ENCODE results near the gene PRR18. TPM values are rescaled to one million over a fixed set of nuclear protein-coding genes. Genes with fewer than 3 reads are reported as not detected.
A peak's percentile ranks its signal among the peaks of the same experiment; 100 is the strongest.

The PRR18 gene
- total RNA-seq, 2 experiments from 2014 or later = 0.11 TPM; not detected in 1

DNA sequence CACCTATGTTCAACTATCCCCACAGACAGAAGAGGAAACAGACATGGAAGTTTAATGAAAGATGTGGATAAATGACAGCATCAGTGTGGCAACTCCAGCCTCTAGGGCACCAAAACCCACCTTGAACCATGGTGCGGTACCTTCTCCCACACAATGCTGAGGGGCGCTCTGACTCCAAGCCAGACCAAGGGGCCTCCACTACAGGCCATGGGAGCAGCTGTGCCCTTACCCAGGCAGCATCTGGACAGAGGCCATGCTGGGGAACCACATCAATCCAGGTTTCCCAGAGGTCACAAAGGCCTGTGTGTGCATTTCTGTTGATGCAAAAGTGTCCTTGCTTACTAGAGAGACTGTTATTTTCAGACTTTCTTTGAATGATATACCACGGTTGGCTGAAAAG lies 4.1 kb downstream of the PRR18 start:
- no peak overlapping the region for H3K4me3 Mint-ChIP-seq
- no peaks in the 10 kb centered on the region for H3K36me3 Mint-ChIP-seq (ENCODE audit: low read depth)
- peaks cover 3% of the 10 kb centered on the region for H3K4me1 Mint-ChIP-seq
- no peaks in the 10 kb centered on the region for H3K9me3 Mint-ChIP-seq (ENCODE audit: low read depth)
- ChIA-PET POLR2A (no interaction called here), CTCF (interaction anchor here (1.1 kb wide), 1 partner anchor 9 kb away, joined by 5 read pairs; no protein-coding TSS in a partner anchor)
- no peak for DNase-seq
- no peak overlapping the region for H3K27ac Mint-ChIP-seq
- intact Hi-C loops (cut with DNase I, micrococcal nuclease) = no loop called here
- H3K27me3 Mint-ChIP-seq = peaks cover 27% of the 10 kb centered on the region
- no peak for ATAC-seq

DNA sequence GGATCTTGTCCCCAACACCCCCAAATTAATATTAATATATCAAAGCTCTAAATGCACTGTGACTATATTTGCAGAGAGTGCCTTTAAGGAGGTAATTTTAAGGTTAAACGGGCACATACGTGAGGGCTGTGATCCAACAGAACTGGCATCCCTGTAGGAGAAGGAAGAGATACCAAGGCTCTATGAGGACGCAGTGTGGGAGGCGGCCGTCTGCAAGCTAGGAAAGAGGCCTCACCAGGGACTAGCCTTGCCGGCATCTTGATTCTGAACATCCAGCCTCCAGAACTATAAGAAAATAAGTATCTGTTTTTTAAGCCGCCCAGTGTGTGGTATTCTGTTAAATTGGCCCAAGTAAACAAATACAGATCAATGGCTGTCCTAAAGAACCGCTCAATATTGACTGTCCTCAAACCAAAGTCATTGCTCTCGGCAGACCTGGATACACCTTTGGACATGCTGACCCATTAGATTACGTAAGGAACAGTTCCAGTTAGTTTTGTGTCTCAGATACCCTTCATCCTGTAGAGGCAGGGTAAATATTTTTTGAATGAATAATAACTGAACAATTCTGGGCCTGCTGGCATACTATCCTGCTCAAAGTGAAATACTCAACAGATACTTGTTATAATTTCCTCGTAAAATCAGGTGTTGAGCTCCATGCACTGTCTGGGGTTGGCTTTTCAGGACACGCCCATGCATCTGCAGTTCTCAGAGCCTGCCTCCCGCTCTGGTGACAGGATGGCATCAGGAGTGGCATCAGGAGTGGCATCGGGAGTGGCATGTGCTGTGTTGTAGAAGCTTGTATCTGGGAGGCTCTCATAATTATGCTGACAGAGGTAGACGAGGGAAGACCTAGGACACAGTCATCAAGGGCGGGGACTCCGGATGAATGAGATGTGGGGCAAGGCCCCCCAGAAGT lies 6.3 kb downstream of the PRR18 start:
- no peak for ATAC-seq
- Mint-ChIP-seq H3K4me1 (no peaks in the 10 kb centered on the region), H3K9me3 (ENCODE audit: low read depth) (no peaks in the 10 kb centered on the region), H3K4me3 (no peak overlapping the region), H3K27me3 (peaks cover 22% of the 10 kb centered on the region), H3K27ac (no peak overlapping the region), H3K36me3 (ENCODE audit: low read depth) (no peaks in the 10 kb centered on the region)
- no peak for DNase-seq
- ChIA-PET POLR2A (no interaction called here), CTCF (interaction anchor here (1.1 kb wide), 2 partner anchors 12 to 80 kb away, joined by 3 read pairs; no protein-coding TSS in a partner anchor)
- intact Hi-C loops (cut with DNase I, micrococcal nuclease) = no loop called here

DNA sequence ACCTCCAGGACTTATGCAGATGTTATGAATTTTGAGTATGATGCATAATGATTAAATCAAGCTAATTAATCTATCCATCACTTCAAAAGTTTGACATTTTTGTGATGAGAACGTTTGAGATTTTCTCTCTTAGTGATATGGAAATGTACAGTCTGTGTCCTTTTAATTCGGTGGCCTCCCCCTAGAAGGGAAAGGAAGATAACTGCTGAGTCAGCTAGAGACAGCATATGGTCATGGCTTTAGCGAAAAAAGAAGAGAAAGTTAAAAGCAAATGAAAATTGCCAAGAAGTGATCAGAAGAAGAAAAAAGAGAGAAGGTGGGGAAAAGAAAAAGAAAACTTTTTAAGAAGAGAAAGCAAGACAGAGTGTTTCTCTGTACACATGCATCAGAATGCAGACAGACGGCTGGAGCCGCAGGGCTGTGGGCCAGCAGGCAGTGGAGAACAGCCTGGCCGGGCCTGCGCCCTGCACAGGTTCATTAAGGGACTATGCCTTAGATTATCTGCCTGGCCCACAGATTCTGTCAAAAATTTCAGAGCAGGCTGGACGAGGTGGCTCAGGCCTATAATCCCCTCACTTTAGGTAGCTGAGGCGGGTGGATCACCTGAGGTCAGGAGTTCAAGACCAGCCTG lies 7.7 kb downstream of the PRR18 start:
- ChIA-PET POLR2A (no interaction called here), CTCF (interaction anchor here (0.6 to 0.8 kb wide), 3 partner anchors 8 to 474 kb away, joined by 3 read pairs; no protein-coding TSS in a partner anchor)
- DNase-seq (no peak), ATAC-seq (no peak)
- no peaks in the 10 kb centered on the region for H3K4me1 Mint-ChIP-seq
- no peaks in the 10 kb centered on the region for H3K36me3 Mint-ChIP-seq (ENCODE audit: low read depth)
- H3K27ac Mint-ChIP-seq = no peak overlapping the region
- H3K4me3 Mint-ChIP-seq = no peak overlapping the region
- peaks cover 16% of the 10 kb centered on the region for H3K27me3 Mint-ChIP-seq
- intact Hi-C loops (cut with DNase I, micrococcal nuclease) = no loop called here
- no peaks in the 10 kb centered on the region for H3K9me3 Mint-ChIP-seq (ENCODE audit: low read depth)

DNA sequence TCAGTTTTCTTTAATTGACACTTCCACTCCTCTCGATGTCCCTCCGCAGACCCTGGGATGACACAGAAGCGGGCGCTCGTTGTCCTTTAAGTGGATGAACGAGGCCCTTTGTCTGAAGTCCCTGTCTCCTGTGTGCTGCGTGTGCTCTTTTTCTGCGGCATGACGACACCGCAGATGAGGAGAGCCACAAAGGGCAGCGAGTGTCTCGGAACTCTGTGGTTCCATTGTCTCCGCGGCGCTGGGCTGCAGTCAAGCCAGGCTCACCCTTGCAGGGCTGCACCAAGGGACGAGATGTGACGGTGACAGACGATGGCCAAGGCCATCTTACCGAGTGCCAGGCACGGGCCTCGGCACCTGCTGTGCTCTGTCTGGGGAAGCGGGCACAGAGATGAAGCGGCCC lies 10.6 kb downstream of the PRR18 start:
- POLR2A ChIA-PET = no interaction called here
- CTCF ChIA-PET = no interaction called here

DNA sequence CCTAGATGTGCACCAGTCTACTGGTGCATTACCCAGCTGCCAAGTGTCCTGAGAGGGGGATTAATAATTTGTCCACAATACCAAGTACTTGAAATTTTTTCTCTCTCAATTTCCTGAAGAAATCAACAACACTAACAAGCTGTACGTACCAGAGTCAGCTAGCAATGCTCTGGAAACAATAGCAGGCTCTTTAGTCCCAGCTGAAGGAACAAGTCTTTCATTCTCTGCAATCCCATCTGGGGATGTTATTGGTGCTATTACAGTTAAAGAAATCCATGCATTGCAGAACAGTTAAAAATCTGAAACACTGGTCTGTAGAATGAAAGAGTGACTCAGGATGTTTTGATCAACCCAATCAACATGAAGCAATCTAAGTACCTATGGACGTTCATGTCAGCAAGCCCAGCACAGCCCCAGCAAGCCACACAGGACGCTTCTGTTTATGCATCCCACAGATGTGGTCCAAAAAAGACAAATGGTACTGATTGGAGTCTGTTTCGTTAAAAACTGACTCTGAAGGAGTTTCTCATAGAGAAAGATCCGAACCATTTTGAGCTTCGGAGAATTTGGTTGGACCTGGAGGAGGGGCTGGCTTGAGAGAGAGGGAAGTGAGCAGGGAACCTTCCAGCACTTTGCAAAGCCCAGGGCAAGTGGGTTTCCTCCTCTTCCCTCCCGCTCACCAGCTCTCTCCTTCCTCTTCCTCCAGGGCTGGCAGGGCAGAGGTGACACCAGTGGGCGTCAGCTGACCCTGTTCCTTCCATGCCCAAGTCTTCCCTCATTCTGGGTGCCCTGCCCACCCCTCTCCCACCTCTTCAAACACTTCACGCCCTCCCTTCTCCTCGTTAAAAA lies 11.9 kb downstream of the PRR18 start:
- Mint-ChIP-seq H3K27ac (no peak overlapping the region), H3K27me3 (peaks cover 14% of the 10 kb centered on the region), H3K4me3 (no peak overlapping the region), H3K4me1 (no peaks in the 10 kb centered on the region), H3K9me3 (ENCODE audit: low read depth) (no peaks in the 10 kb centered on the region), H3K36me3 (ENCODE audit: low read depth) (no peaks in the 10 kb centered on the region)
- no peak for DNase-seq
- intact Hi-C loops (cut with DNase I, micrococcal nuclease) = no loop called here
- ATAC-seq = no peak
- POLR2A ChIA-PET = no interaction called here
- CTCF ChIA-PET = interaction anchor here (1.0 to 1.2 kb wide), 3 partner anchors 10 to 20 kb away, joined by 3 to 4 read pairs (median 3); no protein-coding TSS in a partner anchor

More for the DNA sequence above, 10.6 kb downstream of the PRR18 start:
- H3K27ac Mint-ChIP-seq = no peak overlapping the region
- no peaks in the 10 kb centered on the region for H3K9me3 Mint-ChIP-seq (ENCODE audit: low read depth)
- DNase-seq (no peak), ATAC-seq (no peak)
- no peaks in the 10 kb centered on the region for H3K4me1 Mint-ChIP-seq
- intact Hi-C loops (cut with DNase I, micrococcal nuclease) = no loop called here
- H3K4me3 Mint-ChIP-seq = no peak overlapping the region
- peaks cover 20% of the 10 kb centered on the region for H3K27me3 Mint-ChIP-seq
- H3K36me3 Mint-ChIP-seq (ENCODE audit: low read depth) = no peaks in the 10 kb centered on the region

DNA sequence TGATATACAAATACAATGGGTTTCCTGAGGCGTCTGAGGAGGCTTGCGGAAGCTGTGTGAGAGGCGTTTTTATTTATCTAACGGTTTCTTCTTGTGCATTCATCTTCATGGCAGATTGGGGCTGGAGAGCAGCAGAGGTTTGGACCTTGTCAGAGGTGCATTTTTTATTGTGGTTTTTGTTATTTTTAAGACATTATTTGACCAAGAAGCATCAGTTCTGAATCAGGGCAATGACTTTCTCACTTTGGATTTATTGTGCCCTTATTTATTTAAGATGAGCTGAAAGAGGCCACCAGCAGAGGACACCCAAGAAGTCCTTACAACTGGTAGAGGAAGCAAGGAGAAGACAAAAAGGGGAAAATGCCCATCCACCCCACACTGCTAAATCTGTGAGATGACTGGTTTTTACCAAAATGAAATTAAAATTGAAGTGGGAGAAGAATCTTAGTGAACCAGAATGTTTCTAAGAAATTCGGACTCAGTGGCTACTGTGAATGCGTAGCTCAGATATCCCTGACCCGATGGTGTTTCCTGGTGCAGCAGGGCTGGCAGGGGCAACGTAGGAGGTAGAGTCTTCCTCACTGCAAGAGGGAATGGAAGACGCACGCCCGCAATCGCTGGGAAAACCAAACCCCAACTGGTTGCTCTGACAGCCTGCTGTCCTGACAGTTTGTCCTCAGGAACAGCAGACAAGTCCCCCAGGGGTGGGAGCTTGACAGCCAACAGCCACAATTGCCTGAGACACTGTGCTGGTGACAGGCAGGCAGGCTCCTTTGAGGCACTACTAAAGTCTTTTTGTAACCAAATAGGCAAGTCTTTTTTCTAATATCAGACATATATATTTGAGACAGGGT lies 14.2 kb downstream of the PRR18 start:
- no peak for DNase-seq
- Mint-ChIP-seq H3K9me3 (ENCODE audit: low read depth) (no peaks in the 10 kb centered on the region), H3K27me3 (peaks cover 14% of the 10 kb centered on the region), H3K27ac (no peak overlapping the region), H3K36me3 (ENCODE audit: low read depth) (no peaks in the 10 kb centered on the region), H3K4me1 (no peaks in the 10 kb centered on the region), H3K4me3 (no peak overlapping the region)
- CTCF ChIA-PET = interaction anchor here (0.9 to 1.7 kb wide), 5 partner anchors 18 to 107 kb away, joined by 3 to 4 read pairs (median 3); no protein-coding TSS in a partner anchor
- intact Hi-C loops (cut with DNase I, micrococcal nuclease) = no loop called here
- ATAC-seq = no peak
- POLR2A ChIA-PET = interaction anchor here (0.6 kb wide), 1 partner anchor 43 kb away, joined by 5 read pairs; no protein-coding TSS in a partner anchor

DNA sequence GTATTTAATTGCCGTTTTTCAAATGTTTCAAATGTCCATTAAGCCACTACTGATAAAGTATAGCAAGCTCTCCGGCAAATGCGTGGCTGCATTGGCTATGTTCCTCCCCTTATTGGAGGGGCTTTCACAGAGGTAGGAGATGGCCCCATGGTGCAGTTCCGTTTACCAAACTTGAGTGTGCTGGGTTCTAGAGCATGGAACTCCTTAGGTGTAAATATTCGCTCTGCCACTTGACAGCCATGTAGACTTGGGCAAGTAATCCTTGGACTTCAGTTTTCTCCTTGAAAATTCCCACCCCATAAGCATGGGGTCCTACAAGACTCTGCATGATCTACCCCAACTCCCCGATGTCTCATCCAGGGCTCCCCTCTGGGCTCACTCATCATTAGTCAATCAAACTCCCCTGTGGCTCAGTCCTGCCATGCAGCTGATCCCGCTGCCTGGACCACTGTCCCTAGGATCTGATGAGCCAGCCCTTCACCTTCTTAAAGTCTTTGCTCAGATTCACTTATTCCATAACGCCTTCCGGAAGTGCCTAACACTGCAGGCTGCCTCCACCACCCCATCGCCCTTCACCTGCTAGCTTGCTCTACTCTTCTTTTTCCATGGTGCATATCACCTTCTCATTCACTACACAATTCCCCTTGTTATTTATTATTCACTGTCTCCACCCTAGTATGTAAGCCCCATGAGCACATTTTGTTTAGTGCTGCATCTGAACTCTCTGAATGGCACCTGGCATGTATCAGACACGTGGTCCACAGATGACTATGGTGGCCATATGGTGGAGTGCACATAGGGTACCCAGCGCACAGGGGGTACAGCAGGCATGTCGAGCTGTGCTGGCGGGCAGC lies 18.8 kb downstream of the PRR18 start:
- Mint-ChIP-seq H3K4me1 (no peaks in the 10 kb centered on the region), H3K27ac (no peak overlapping the region), H3K9me3 (ENCODE audit: low read depth) (no peaks in the 10 kb centered on the region), H3K27me3 (peaks cover 7% of the 10 kb centered on the region), H3K36me3 (ENCODE audit: low read depth) (no peaks in the 10 kb centered on the region), H3K4me3 (no peak overlapping the region)
- DNase-seq = peak; percentile 36
- intact Hi-C loops (cut with DNase I, micrococcal nuclease) = no loop called here
- POLR2A ChIA-PET = no interaction called here
- ATAC-seq = peak; percentile 79
- CTCF ChIA-PET = interaction anchor here (0.6 to 0.7 kb wide), 3 partner anchors 92 to 275 kb away, joined by 3 read pairs; no protein-coding TSS in a partner anchor

DNA sequence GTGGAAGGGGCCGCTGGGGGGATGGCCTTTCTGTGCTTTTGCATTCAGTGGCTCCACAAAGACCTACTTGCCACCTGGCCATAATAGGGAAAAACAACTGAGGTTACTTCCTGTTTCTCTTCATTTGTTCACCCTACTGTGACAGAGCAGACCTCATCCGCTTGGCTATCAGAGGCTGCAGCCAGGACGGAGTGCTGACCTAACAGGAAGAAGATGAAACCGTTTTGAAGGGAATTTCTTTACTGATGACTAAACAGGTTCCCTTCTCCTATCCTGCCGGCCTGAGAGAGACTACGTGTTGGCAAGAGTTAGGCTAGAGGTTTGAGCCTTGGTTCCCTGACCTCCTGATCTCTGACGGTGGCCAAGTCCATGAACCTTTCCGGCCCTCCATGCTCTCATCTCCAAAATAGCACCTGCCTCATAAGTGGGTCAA lies 21.3 kb downstream of the PRR18 start:
- POLR2A ChIA-PET = no interaction called here
- intact Hi-C loops (cut with DNase I, micrococcal nuclease) = no loop called here
- no peak overlapping the region for H3K27ac Mint-ChIP-seq
- no peaks in the 10 kb centered on the region for H3K4me1 Mint-ChIP-seq
- H3K4me3 Mint-ChIP-seq = no peak overlapping the region
- ATAC-seq (no peak), DNase-seq (no peak)
- CTCF ChIA-PET = interaction anchor here (0.6 to 1.0 kb wide), 2 partner anchors 95 to 718 kb away, joined by 3 read pairs; no protein-coding TSS in a partner anchor
- peaks cover 2% of the 10 kb centered on the region for H3K27me3 Mint-ChIP-seq
- no peaks in the 10 kb centered on the region for H3K9me3 Mint-ChIP-seq (ENCODE audit: low read depth)
- no peaks in the 10 kb centered on the region for H3K36me3 Mint-ChIP-seq (ENCODE audit: low read depth)

DNA sequence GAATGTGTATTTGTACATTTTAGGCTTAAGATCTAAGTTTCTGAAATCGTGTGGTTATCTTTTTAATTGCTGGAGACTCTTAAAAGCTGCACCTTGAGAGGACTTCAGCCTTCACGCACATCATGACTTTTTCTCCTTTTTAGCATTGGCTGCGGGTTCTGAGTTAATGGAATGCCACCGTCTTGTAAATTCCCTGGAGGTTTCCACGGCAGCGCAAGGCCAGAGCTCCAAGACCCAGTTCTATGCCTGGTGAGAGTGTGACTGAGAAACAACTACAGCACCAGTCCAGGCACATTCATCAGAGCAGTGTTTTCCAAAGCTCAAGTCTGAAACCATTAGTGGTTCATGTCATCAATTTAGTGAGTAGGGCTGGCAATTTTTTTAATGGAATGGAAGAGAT lies 23.0 kb downstream of the PRR18 start:
- Mint-ChIP-seq H3K9me3 (ENCODE audit: low read depth) (no peaks in the 10 kb centered on the region), H3K4me3 (no peak overlapping the region), H3K27me3 (no peaks in the 10 kb centered on the region), H3K36me3 (ENCODE audit: low read depth) (no peaks in the 10 kb centered on the region), H3K4me1 (no peaks in the 10 kb centered on the region), H3K27ac (no peak overlapping the region)
- intact Hi-C loops (cut with DNase I, micrococcal nuclease) = no loop called here
- ATAC-seq = no peak
- POLR2A ChIA-PET = no interaction called here
- CTCF ChIA-PET = interaction anchor here (0.6 to 0.9 kb wide), 2 partner anchors 26 to 96 kb away, joined by 3 read pairs; no protein-coding TSS in a partner anchor
- no peak for DNase-seq

DNA sequence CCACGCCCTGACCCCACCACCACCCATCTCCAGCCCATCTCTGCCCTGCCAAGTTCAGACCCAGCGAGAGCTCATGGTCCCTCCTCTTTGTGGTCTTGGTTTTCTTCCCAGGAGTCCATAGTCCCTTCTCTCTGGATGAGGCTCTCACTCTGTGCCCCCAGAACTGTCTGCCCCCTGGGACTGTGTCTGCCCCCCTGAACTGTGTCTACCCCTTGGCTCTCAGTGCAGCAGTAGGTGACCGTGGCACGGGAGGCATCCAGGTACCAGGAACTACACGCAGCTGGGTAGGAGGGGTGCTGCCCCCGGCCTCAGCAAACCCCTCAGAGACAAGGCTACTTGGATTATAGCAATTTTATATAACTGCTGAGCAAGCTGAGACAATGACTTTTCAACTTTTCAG lies 23.6 kb downstream of the PRR18 start:
- no peaks in the 10 kb centered on the region for H3K9me3 Mint-ChIP-seq (ENCODE audit: low read depth)
- no peaks in the 10 kb centered on the region for H3K4me1 Mint-ChIP-seq
- ChIA-PET POLR2A (no interaction called here), CTCF (interaction anchor here (0.6 to 1.1 kb wide), 3 partner anchors 26 to 97 kb away, joined by 3 read pairs; no protein-coding TSS in a partner anchor)
- no peak overlapping the region for H3K27ac Mint-ChIP-seq
- ATAC-seq (no peak), DNase-seq (no peak)
- intact Hi-C loops (cut with DNase I, micrococcal nuclease) = no loop called here
- H3K36me3 Mint-ChIP-seq (ENCODE audit: low read depth) = no peaks in the 10 kb centered on the region
- no peaks in the 10 kb centered on the region for H3K27me3 Mint-ChIP-seq
- no peak overlapping the region for H3K4me3 Mint-ChIP-seq

Data from activated CD4-positive, alpha-beta T cell treated with anti-CD3 and anti-CD28 coated beads for 36 hours (primary cell).